ENCODE measurements around the gene ESRRA. TPM values are rescaled to one million over a fixed set of nuclear protein-coding genes. Genes with fewer than 3 reads are reported as not detected.

ESRRA gene
- total and polyA plus RNA-seq, 9 of the 15 experiments (the other 6 are each of a cell fraction or from before 2014, with no cell fraction given), result 0.27 to 89.7 (median 23.7) TPM

GRCh38 chr11:64331569-64332371 lies 26.4 kb downstream of the ESRRA start (continued):
- TF ChIP-seq FOS (IDR thresholded peaks at IDR 0.05; ENCODE audit: extremely low read depth, insufficient read length) (no peak), NFATC3 (IDR thresholded peaks at IDR 0.05) (peak; percentile 33; the same call in 1 of the 2 replicates), EZH2 (IDR thresholded peaks at IDR 0.05; ENCODE audit: borderline replicate concordance, low read depth, low read length) (no peak), SFPQ (IDR thresholded peaks at IDR 0.05; ENCODE audit: low read depth, low read length) (no peak), ZNF830 (CRISPR knock-in tag; IDR thresholded peaks at IDR 0.05) (no peak), CC2D1A (IDR thresholded peaks at IDR 0.05) (peak; percentile 45; the same call in 1 of the 2 replicates), HLTF (IDR thresholded peaks at IDR 0.05) (no peak; the same call in 1 of the 2 replicates), TEAD1 (CRISPR knock-in tag; IDR thresholded peaks at IDR 0.05) (no peak), ZNF24 (IDR thresholded peaks at IDR 0.05) (no peak), FOXP1 (CRISPR knock-in tag; IDR thresholded peaks at IDR 0.05) (no peak), HINFP (tag; conservative IDR thresholded peaks at IDR 0.05; ENCODE audit: low read depth) (0 out of 2 replicates have a peak, but pooled peaks have one; percentile 20), SRSF7 (optimal IDR thresholded peaks at IDR 0.05; ENCODE audit: low read depth, low read length) (no peak), ZBTB34 (CRISPR knock-in tag; IDR thresholded peaks at IDR 0.05) (no peak), TCF15 (CRISPR knock-in tag; IDR thresholded peaks at IDR 0.05) (no peak), CBFA2T2 (conservative IDR thresholded peaks at IDR 0.05) (no peak), NKRF (IDR thresholded peaks at IDR 0.05; ENCODE audit: borderline replicate concordance) (peak; percentile 84; the same call in 1 of the 2 replicates), HNRNPL (IDR thresholded peaks at IDR 0.05; ENCODE audit: low read depth, low read length) (peak; percentile 79), PCBP1 (IDR thresholded peaks at IDR 0.05; ENCODE audit: low read depth, low read length, poor library complexity, severe bottlenecking) (no peak), NR1H2 (CRISPR knock-in tag; IDR thresholded peaks at IDR 0.05) (no peak), ZNF79 (CRISPR knock-in tag; IDR thresholded peaks at IDR 0.05; ENCODE audit: low read depth) (no peak), MAX (CRISPR knock-in tag; IDR thresholded peaks at IDR 0.05) (peak; percentile 86)
